CD4-positive, alpha-beta T cell treated with Interleukin-4 for 1 hour (primary cell): ENCODE measurements around the gene TGIF2.
A peak's percentile ranks its signal among the peaks of the same experiment; 100 is the strongest.

Source experiments
- DNase-seq, 2 donors: peaks; one replicate each; pipeline ENCODE4 v3.0.0-alpha.2; 2020 to 2022

TGIF2 gene

GRCh38 chr20:36573103-36573797 lies at the start of gene TGIF2:
TSS of gene TGIF2 (plus strand) at chr20:36573597. CDS start at chr20:36578775, 5,178 bp downstream.
- DNase-seq, result peak; percentile 95

GRCh38 chr20:36525620-36526365 lies 47.6 kb upstream of the TGIF2 start:
- no peak for DNase-seq

GRCh38 chr20:36526521-36527011 lies 46.8 kb upstream of the TGIF2 start:
- DNase-seq, result no peak

- no peak for DNase-seq
Measured at GRCh38 chr20:36527331-36528125, 45.9 kb upstream of the TGIF2 start.

GRCh38 chr20:36528176-36528874 lies 45.1 kb upstream of the TGIF2 start:
- no peak for DNase-seq

GRCh38 chr20:36528875-36529417 lies 44.5 kb upstream of the TGIF2 start:
- DNase-seq, result no peak

- no peak for DNase-seq
Measured at GRCh38 chr20:36532388-36532787, 41.0 kb upstream of the TGIF2 start.

- no peak for DNase-seq
Measured at GRCh38 chr20:36532822-36533221, 40.6 kb upstream of the TGIF2 start.

- DNase-seq, result no peak
Measured at GRCh38 chr20:36538026-36538722, 35.2 kb upstream of the TGIF2 start.

- no peak for DNase-seq
Measured at GRCh38 chr20:36540551-36541211, 32.7 kb upstream of the TGIF2 start.

- peak; percentile 4 to 26 for DNase-seq
Measured at GRCh38 chr20:36541227-36541767, 32.1 kb upstream of the TGIF2 start, which contains the start of gene MYL9. TSS of gene MYL9 (plus strand) at chr20:36541519. CDS start at chr20:36544885, 3,366 bp downstream.

GRCh38 chr20:36541768-36542488 lies 31.5 kb upstream of the TGIF2 start:
- no peak for DNase-seq

GRCh38 chr20:36542516-36543183 lies 30.7 kb upstream of the TGIF2 start:
- DNase-seq, result no peak

GRCh38 chr20:36543184-36544133 lies 29.9 kb upstream of the TGIF2 start:
- no peak for DNase-seq

GRCh38 chr20:36544134-36545018 lies 29.0 kb upstream of the TGIF2 start:
- no peak for DNase-seq

GRCh38 chr20:36546111-36546736 lies 27.2 kb upstream of the TGIF2 start:
- DNase-seq, result no peak
